Mesendoderm (in vitro differentiated cells): ENCODE results near the gene PWWP2A.

Experiments
- DNase-seq: peaks from one replicate; pipeline ENCODE4 v3.0.0; 2013
- H2AK5ac ChIP-seq: 2 replicates; pipeline ENCODE4 v1.6.1; 2013; ENCODE audit warnings: low read length, inconsistent platforms
- H2BK120ac ChIP-seq: 2 replicates; pipeline ENCODE4 v1.6.1; 2013; ENCODE audit warnings: low read depth, mild to moderate bottlenecking, low read length, moderate library complexity, mixed read lengths
- H2BK15ac ChIP-seq: replicated peaks from 2 replicates; pipeline ENCODE4 v1.6.1; 2013; ENCODE audit warnings: low read depth, mild to moderate bottlenecking, moderate library complexity
- H2BK5ac ChIP-seq: 2 replicates; pipeline ENCODE4 v1.6.1; 2013; ENCODE audit warnings: low read length, inconsistent platforms
- H3K18ac ChIP-seq: 2 replicates; pipeline ENCODE4 v1.6.1; 2013; ENCODE audit warnings: mild to moderate bottlenecking, low read length, mixed read lengths
- H3K23ac ChIP-seq: one replicate; pipeline ENCODE4 v1.6.1; 2013; ENCODE audit warnings: low read length
- H3K27ac ChIP-seq: 2 replicates; pipeline ENCODE4 v1.5.1; 2013; ENCODE audit warnings: low read depth, mild to moderate bottlenecking, inconsistent platforms, low read length, moderate library complexity
- H3K27me3 ChIP-seq: 2 replicates; pipeline ENCODE4 v1.6.1; 2013; ENCODE audit warnings: low read length, control low read depth, mild to moderate bottlenecking, inconsistent platforms; ENCODE audit not compliant: insufficient read depth, poor library complexity
- H3K36me3 ChIP-seq: 2 replicates; pipeline ENCODE4 v1.6.1; 2013; ENCODE audit warnings: low read length, inconsistent platforms; ENCODE audit not compliant: control insufficient read depth, insufficient read depth
- H3K4ac ChIP-seq: one replicate; pipeline ENCODE4 v1.6.1; 2013; ENCODE audit warnings: low read depth, mild to moderate bottlenecking, low read length, moderate library complexity
- H3K4me1 ChIP-seq: 2 replicates; pipeline ENCODE4 v1.6.1; 2013; ENCODE audit warnings: low read depth, low read length, inconsistent platforms; ENCODE audit not compliant: control insufficient read depth
- H3K4me2 ChIP-seq: 2 replicates; pipeline ENCODE4 v1.6.1; 2013; ENCODE audit warnings: low read length
- H3K4me3 ChIP-seq: 2 replicates; pipeline ENCODE4 v1.5.1; 2013; ENCODE audit warnings: mild to moderate bottlenecking, low read length
- H3K56ac ChIP-seq: one replicate; pipeline ENCODE4 v1.6.1; 2013; ENCODE audit warnings: low read length
- H3K79me1 ChIP-seq: 2 replicates; pipeline ENCODE4 v1.6.1; 2013; ENCODE audit warnings: low read length, inconsistent platforms
- H3K79me2 ChIP-seq: 2 replicates; pipeline ENCODE4 v1.6.1; 2013; ENCODE audit warnings: mild to moderate bottlenecking, low read length; ENCODE audit not compliant: control insufficient read depth, insufficient read depth
- H3K9ac ChIP-seq: 2 replicates; pipeline ENCODE4 v1.6.1; 2013; ENCODE audit warnings: low read length, inconsistent platforms
- H4K5ac ChIP-seq: one replicate; pipeline ENCODE4 v1.6.1; 2013; ENCODE audit warnings: low read length
- H4K8ac ChIP-seq: one replicate; pipeline ENCODE4 v1.6.1; 2013; ENCODE audit warnings: low read depth, mild to moderate bottlenecking, control low read depth, low read length, moderate library complexity
- whole genome bisulfite sequencing: extraction: QIAGEN DNeasy Blood & Tissue Kit; methylation state at CpG from one replicate; pipeline ENCODE4 v1.1.7; 2013; ENCODE audit warnings: low lambda C conversion rate, missing lambda C conversion rate; ENCODE audit not compliant: insufficient coverage; ENCODE audit errors: extremely low coverage; 5-methylcytosine and 5-hydroxymethylcytosine counted together

PWWP2A gene

GRCh38 chr5:160054047-160054446 is 65.2 kb downstream of the PWWP2A start:
- no peak for DNase-seq
- no CpG with 5 or more reads among the region's 1 CpG for whole genome bisulfite sequencing
- H3K36me3 ChIP-seq, result no peaks in the 10 kb centered on the region

GRCh38 chr5:160049099-160049498 is 70.2 kb downstream of the PWWP2A start:
- Histone ChIP-seq H3K36me3 (no peaks in the 10 kb centered on the region), H4K8ac (no peak overlapping the region), H2AK5ac (no peak overlapping the region), H4K5ac (no peak overlapping the region), H3K79me1 (peaks cover 1% of the 10 kb centered on the region), H3K4me3 (no peak overlapping the region), H3K27me3 (no peaks in the 10 kb centered on the region), H3K4me2 (no peak overlapping the region), H3K79me2 (no peaks in the 10 kb centered on the region), H3K23ac (no peak overlapping the region), H2BK120ac (no peak overlapping the region), H3K4me1 (peaks cover 2% of the 10 kb centered on the region), H3K4ac (no peak overlapping the region), H3K18ac (no peak overlapping the region), H2BK5ac (no peak overlapping the region), H3K27ac (no peak overlapping the region), H3K56ac (no peak overlapping the region), H3K9ac (no peak overlapping the region), H2BK15ac (no peak overlapping the region)
- DNase-seq, result no peak
- WGBS, result no CpG with 5 or more reads among the region's 3 CpGs

More at GRCh38 chr5:160054047-160054446, 65.2 kb downstream of the PWWP2A start:
- H3K4me2 ChIP-seq, result no peak overlapping the region
- H3K56ac ChIP-seq, result no peak overlapping the region
- H3K9ac ChIP-seq, result no peak overlapping the region
- no peak overlapping the region for H4K8ac ChIP-seq
- no peak overlapping the region for H2AK5ac ChIP-seq
- H3K23ac ChIP-seq, result no peak overlapping the region
- no peak overlapping the region for H2BK15ac ChIP-seq
- no peak overlapping the region for H3K4me3 ChIP-seq
- H3K79me2 ChIP-seq, result no peaks in the 10 kb centered on the region
- H3K79me1 ChIP-seq, result no peaks in the 10 kb centered on the region
- no peak overlapping the region for H4K5ac ChIP-seq
- no peak overlapping the region for H2BK120ac ChIP-seq
- H3K18ac ChIP-seq, result no peak overlapping the region
- H3K27ac ChIP-seq, result no peak overlapping the region
- no peak overlapping the region for H2BK5ac ChIP-seq
- no peak overlapping the region for H3K4ac ChIP-seq
- H3K27me3 ChIP-seq, result no peaks in the 10 kb centered on the region
- H3K4me1 ChIP-seq, result no peaks in the 10 kb centered on the region

- H3K4me2 ChIP-seq, result no peak overlapping the region
- H3K18ac ChIP-seq, result no peak overlapping the region
- H3K79me2 ChIP-seq, result no peaks in the 10 kb centered on the region
- H2BK15ac ChIP-seq, result no peak overlapping the region
- no peak overlapping the region for H3K56ac ChIP-seq
- H4K5ac ChIP-seq, result no peak overlapping the region
- no peak overlapping the region for H3K27ac ChIP-seq
- no peak for DNase-seq
- no peak overlapping the region for H4K8ac ChIP-seq
- no peak overlapping the region for H3K4ac ChIP-seq
- H3K4me1 ChIP-seq, result peaks cover 2% of the 10 kb centered on the region
- H3K27me3 ChIP-seq, result no peaks in the 10 kb centered on the region
- no peak overlapping the region for H2BK5ac ChIP-seq
- no CpG with 5 or more reads among the region's 9 CpGs for WGBS
- H3K4me3 ChIP-seq, result no peak overlapping the region
- H2BK120ac ChIP-seq, result no peak overlapping the region
- no peak overlapping the region for H2AK5ac ChIP-seq
- peaks cover 1% of the 10 kb centered on the region for H3K79me1 ChIP-seq
- H3K36me3 ChIP-seq, result no peaks in the 10 kb centered on the region
- no peak overlapping the region for H3K9ac ChIP-seq
- no peak overlapping the region for H3K23ac ChIP-seq
These were observed 71.1 kb downstream of the PWWP2A start for GRCh38 chr5:160048131-160048530.

DNA sequence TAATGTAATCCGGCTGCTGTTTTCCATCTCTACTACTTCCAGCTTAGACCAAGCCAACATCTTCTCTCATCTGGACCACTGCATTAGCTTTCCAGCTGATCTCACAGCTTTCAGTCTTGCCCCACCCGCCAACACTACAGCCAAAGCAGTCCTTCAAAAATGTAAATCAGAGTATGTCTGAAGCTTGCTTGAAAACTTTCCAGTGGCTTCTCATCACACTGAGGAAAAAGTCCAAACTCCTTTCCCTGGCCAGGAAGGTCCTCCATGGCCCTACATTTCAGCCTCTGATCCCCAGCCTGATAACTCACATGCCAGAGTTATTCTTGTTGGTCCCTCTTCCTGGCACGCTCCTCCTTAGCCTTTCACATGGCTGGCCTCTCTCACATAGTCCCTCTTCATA is 71.8 kb downstream of the PWWP2A start:
- Histone ChIP-seq H3K79me1 (peaks cover 1% of the 10 kb centered on the region), H3K27me3 (no peaks in the 10 kb centered on the region), H2AK5ac (no peak overlapping the region), H3K18ac (no peak overlapping the region), H3K4me2 (no peak overlapping the region), H4K5ac (no peak overlapping the region), H3K4me3 (no peak overlapping the region), H3K9ac (no peak overlapping the region), H4K8ac (no peak overlapping the region), H3K27ac (no peak overlapping the region), H3K56ac (no peak overlapping the region), H2BK120ac (no peak overlapping the region), H3K36me3 (no peaks in the 10 kb centered on the region), H3K23ac (no peak overlapping the region), H2BK15ac (no peak overlapping the region), H3K4ac (no peak overlapping the region), H2BK5ac (no peak overlapping the region), H3K4me1 (peaks cover 2% of the 10 kb centered on the region), H3K79me2 (no peaks in the 10 kb centered on the region)
- no peak for DNase-seq
- WGBS, result no CpG with 5 or more reads among the region's 3 CpGs

- Histone ChIP-seq H3K18ac (no peak overlapping the region), H2BK5ac (no peak overlapping the region), H2BK120ac (no peak overlapping the region), H2BK15ac (no peak overlapping the region), H3K27me3 (no peaks in the 10 kb centered on the region), H3K4ac (no peak overlapping the region), H3K79me2 (no peaks in the 10 kb centered on the region), H3K27ac (no peak overlapping the region), H3K9ac (no peak overlapping the region), H3K79me1 (peaks cover 1% of the 10 kb centered on the region), H3K36me3 (no peaks in the 10 kb centered on the region), H4K8ac (no peak overlapping the region), H3K4me2 (no peak overlapping the region), H3K56ac (no peak overlapping the region), H3K4me3 (no peak overlapping the region), H2AK5ac (no peak overlapping the region), H3K23ac (no peak overlapping the region), H4K5ac (no peak overlapping the region), H3K4me1 (peaks cover 2% of the 10 kb centered on the region)
- peak; percentile 29 for DNase-seq
- no CpG with 5 or more reads among the region's 3 CpGs for WGBS
These were observed 74.3 kb downstream of the PWWP2A start for GRCh38 chr5:160044967-160045366.

- Histone ChIP-seq H3K79me2 (no peaks in the 10 kb centered on the region), H3K23ac (no peak overlapping the region), H3K4me3 (no peak overlapping the region), H2BK15ac (no peak overlapping the region), H3K4me2 (no peak overlapping the region), H2AK5ac (no peak overlapping the region), H2BK5ac (no peak overlapping the region), H3K4ac (no peak overlapping the region), H3K18ac (no peak overlapping the region), H3K4me1 (peaks cover 2% of the 10 kb centered on the region), H2BK120ac (no peak overlapping the region), H3K36me3 (no peaks in the 10 kb centered on the region), H3K79me1 (peaks cover 1% of the 10 kb centered on the region), H3K9ac (no peak overlapping the region), H3K56ac (no peak overlapping the region), H3K27ac (no peak overlapping the region), H4K8ac (no peak overlapping the region), H3K27me3 (no peaks in the 10 kb centered on the region), H4K5ac (no peak overlapping the region)
- peak; percentile 30 for DNase-seq
- no CpG with 5 or more reads among the region's 1 CpG for WGBS
These were observed 74.9 kb downstream of the PWWP2A start for GRCh38 chr5:160044391-160044804.
